ENCODE results near the gene ZDHHC7.
"Not testable (repeated sequence)": the region's sequence is repeated elsewhere in the genome, so short reads cannot be mapped to it uniquely, and the experiment has no call there.

Gene ZDHHC7

GRCh38 chr16:85042606-85043005 is 31.3 kb upstream of the ZDHHC7 start:
- no peak for DNase-seq (ENCODE audit: low spot score)

GRCh38 chr16:85042167-85042526 is 30.8 kb upstream of the ZDHHC7 start:
- DNase-seq (ENCODE audit: low spot score): no peak

GRCh38 chr16:85041219-85042166 is 30.2 kb upstream of the ZDHHC7 start:
- no peak for DNase-seq (ENCODE audit: low spot score)

- DNase-seq (ENCODE audit: low spot score): no peak
These were observed 29.4 kb upstream of the ZDHHC7 start for GRCh38 chr16:85040685-85041084.

GRCh38 chr16:85037721-85038120 is 26.4 kb upstream of the ZDHHC7 start:
- DNase-seq (ENCODE audit: low spot score): no peak

GRCh38 chr16:85037050-85037410 is 25.7 kb upstream of the ZDHHC7 start:
- DNase-seq (ENCODE audit: low spot score): no peak

- no peak for DNase-seq (ENCODE audit: low spot score)
These were observed 25.1 kb upstream of the ZDHHC7 start for GRCh38 chr16:85036236-85037049.

- DNase-seq (ENCODE audit: low spot score): no peak
These were observed 23.5 kb upstream of the ZDHHC7 start for GRCh38 chr16:85034591-85035433.

- no peak for DNase-seq (ENCODE audit: low spot score)
These were observed 21.8 kb upstream of the ZDHHC7 start for GRCh38 chr16:85033171-85033570.

- DNase-seq (ENCODE audit: low spot score): not testable (repeated sequence)
These were observed 20.9 kb upstream of the ZDHHC7 start for GRCh38 chr16:85032187-85032586.

- DNase-seq (ENCODE audit: low spot score): no peak
These were observed 20.1 kb upstream of the ZDHHC7 start for GRCh38 chr16:85031451-85031850.

GRCh38 chr16:85029981-85030401 is 18.7 kb upstream of the ZDHHC7 start:
- DNase-seq (ENCODE audit: low spot score): no peak

GRCh38 chr16:85029408-85029784 is 18.1 kb upstream of the ZDHHC7 start:
- no peak for DNase-seq (ENCODE audit: low spot score)

GRCh38 chr16:85028685-85029407 is 17.5 kb upstream of the ZDHHC7 start:
- DNase-seq (ENCODE audit: low spot score): no peak

GRCh38 chr16:85027958-85028684 is 16.8 kb upstream of the ZDHHC7 start:
- no peak for DNase-seq (ENCODE audit: low spot score)

- DNase-seq (ENCODE audit: low spot score): peak; percentile 100
These were observed 16.1 kb upstream of the ZDHHC7 start, which contains the start of gene KIAA0513 for GRCh38 chr16:85027349-85027957. TSS of gene KIAA0513 (plus strand) at chr16:85027795. CDS start at chr16:85067072, 39,277 bp downstream.

- no peak for DNase-seq (ENCODE audit: low spot score)
These were observed 15.4 kb upstream of the ZDHHC7 start for GRCh38 chr16:85026703-85027102.

GRCh38 chr16:85025781-85026653 is 14.7 kb upstream of the ZDHHC7 start:
- no peak for DNase-seq (ENCODE audit: low spot score)

- no peak for DNase-seq (ENCODE audit: low spot score)
These were observed 8.4 kb upstream of the ZDHHC7 start for GRCh38 chr16:85019659-85020245.
